Testis (tissue), 2 donors: Measurements from ENCODE around the gene TMEM236.

Source experiments
- CTCF ChIP-seq, 3 experiments: fragments of 450-650 bp in 2 of 3; fragments of 200-600 bp in 1 of 3; sonication (generic) in 1 of 3; IDR thresholded peaks; one replicate each; pipeline ENCODE4 v1.5.1; 2016 to 2019; ENCODE audit warnings: antibody characterized with exemption in 3 of 3, mild to moderate bottlenecking in 2 of 3, moderate library complexity in 1 of 3
- POLR2A ChIP-seq: fragments of 450-650 bp; IDR thresholded peaks from one replicate; pipeline ENCODE4 v1.6.1; 2017; ENCODE audit warnings: antibody characterized with exemption, mild to moderate bottlenecking, moderate library complexity

GRCh38 chr10:17783751-17784150 is 31.8 kb downstream of the TMEM236 start:
- TF ChIP-seq CTCF (IDR thresholded peaks at IDR 0.05) (no peak), POLR2A (no peak)
